ENCODE data around the gene GREM1.

Gene GREM1

GRCh38 chr15:32750979-32751378, 33.2 kb downstream of the GREM1 start:
- DNase-seq (ENCODE audit: low read depth) = no peak
- TF ChIP-seq CTCF (IDR thresholded peaks at IDR 0.05; ENCODE audit: insufficient read depth, low read depth, low read length, missing control alignments) = no peak
- H3K4me3 ChIP-seq (ENCODE audit: low read depth, low read length) = no peak overlapping the region

- TF ChIP-seq CTCF (IDR thresholded peaks at IDR 0.05; ENCODE audit: insufficient read depth, low read depth, low read length, missing control alignments) = no peak
- H3K4me3 ChIP-seq (ENCODE audit: low read depth, low read length) = no peak overlapping the region
- no peak for DNase-seq (ENCODE audit: low read depth)
Measured at GRCh38 chr15:32757426-32757825, 39.6 kb downstream of the GREM1 start.

GRCh38 chr15:32763295-32763694, 45.5 kb downstream of the GREM1 start:
- peak; percentile 71 for DNase-seq (ENCODE audit: low read depth)
- H3K4me3 ChIP-seq (ENCODE audit: low read depth, low read length) = no peak overlapping the region
- TF ChIP-seq CTCF (IDR thresholded peaks at IDR 0.05; ENCODE audit: insufficient read depth, low read depth, low read length, missing control alignments) = no peak

- H3K4me3 ChIP-seq (ENCODE audit: low read depth, low read length) = no peak overlapping the region
- peak; percentile 49 for DNase-seq (ENCODE audit: low read depth)
- no peak for TF ChIP-seq CTCF (IDR thresholded peaks at IDR 0.05; ENCODE audit: insufficient read depth, low read depth, low read length, missing control alignments)
Measured at GRCh38 chr15:32765236-32765635, 47.4 kb downstream of the GREM1 start.

GRCh38 chr15:32766101-32766500, 48.3 kb downstream of the GREM1 start:
- no peak for DNase-seq (ENCODE audit: low read depth)
- no peak for TF ChIP-seq CTCF (IDR thresholded peaks at IDR 0.05; ENCODE audit: insufficient read depth, low read depth, low read length, missing control alignments)
- no peak overlapping the region for H3K4me3 ChIP-seq (ENCODE audit: low read depth, low read length)

GRCh38 chr15:32767236-32767635, 49.4 kb downstream of the GREM1 start:
- no peak for DNase-seq (ENCODE audit: low read depth)
- TF ChIP-seq CTCF (IDR thresholded peaks at IDR 0.05; ENCODE audit: insufficient read depth, low read depth, low read length, missing control alignments) = no peak
- H3K4me3 ChIP-seq (ENCODE audit: low read depth, low read length) = no peak overlapping the region

GRCh38 chr15:32774022-32774421, 56.2 kb downstream of the GREM1 start:
- DNase-seq (ENCODE audit: low read depth) = no peak

More at GRCh38 chr15:32774022-32774421, 56.2 kb downstream of the GREM1 start:
- no peak overlapping the region for H3K4me3 ChIP-seq (ENCODE audit: low read depth, low read length)
- TF ChIP-seq CTCF (IDR thresholded peaks at IDR 0.05; ENCODE audit: insufficient read depth, low read depth, low read length, missing control alignments) = no peak

Measured in GM12865 (cell line).